HG02970 (cell line): Measurements from ENCODE around the gene SLC9C2.
"Not testable (repeated sequence)": the region's sequence is repeated elsewhere in the genome, so short reads cannot be mapped to it uniquely, and the experiment has no call there.

Source experiments
- ATAC-seq: cut with Tn5 transposase; IDR thresholded peaks from one replicate; pipeline ENCODE4 v1.9.1; 2021; ENCODE audit warnings: mild to moderate bottlenecking, moderate library complexity, moderate number of reproducible peaks; ENCODE audit not compliant: unreplicated experiment, low FRiP score

SLC9C2 gene

GRCh38 chr1:173603056-173603591 lies at the start of gene SLC9C2:
Gene SLC9C2 (minus strand): TSS chr1:173603072. CDS start chr1:173601776, 1,296 bp downstream.
- no peak for ATAC-seq

- ATAC-seq: no peak
Observed at GRCh38 chr1:173648880-173649605, 46.2 kb upstream of the SLC9C2 start.

- no peak for ATAC-seq
Observed at GRCh38 chr1:173646656-173647055, 43.8 kb upstream of the SLC9C2 start.

- not testable (repeated sequence) for ATAC-seq
Observed at GRCh38 chr1:173642450-173643139, 39.7 kb upstream of the SLC9C2 start.

GRCh38 chr1:173639102-173639501 lies 36.2 kb upstream of the SLC9C2 start:
- ATAC-seq: no peak

GRCh38 chr1:173638043-173639021 lies 35.5 kb upstream of the SLC9C2 start:
- ATAC-seq: no peak

GRCh38 chr1:173637236-173638042 lies 34.6 kb upstream of the SLC9C2 start:
- not testable (repeated sequence) for ATAC-seq

- no peak for ATAC-seq
Observed at GRCh38 chr1:173635116-173635515, 32.2 kb upstream of the SLC9C2 start, which contains the start of gene TEX50. Gene TEX50 (plus strand): TSS chr1:173635338. CDS start chr1:173635522, 184 bp downstream.

GRCh38 chr1:173628888-173629287 lies 26.0 kb upstream of the SLC9C2 start:
- no peak for ATAC-seq

- ATAC-seq: no peak
Observed at GRCh38 chr1:173627269-173627668, 24.4 kb upstream of the SLC9C2 start.

- no peak for ATAC-seq
Observed at GRCh38 chr1:173616859-173617258, 14.0 kb upstream of the SLC9C2 start.

- not testable (repeated sequence) for ATAC-seq
Observed at GRCh38 chr1:173613086-173613485, 10.2 kb upstream of the SLC9C2 start.

- ATAC-seq: no peak
Observed at GRCh38 chr1:173608503-173609216, 5.8 kb upstream of the SLC9C2 start.

- no peak for ATAC-seq
Observed at GRCh38 chr1:173601588-173601987, 1.3 kb downstream of the SLC9C2 start.

- ATAC-seq: no peak
Observed at GRCh38 chr1:173596097-173596825, 6.6 kb downstream of the SLC9C2 start.

GRCh38 chr1:173591138-173591537 lies 11.7 kb downstream of the SLC9C2 start:
- ATAC-seq: not testable (repeated sequence)

- ATAC-seq: no peak
Observed at GRCh38 chr1:173590557-173590956, 12.3 kb downstream of the SLC9C2 start.

GRCh38 chr1:173581383-173582079 lies 21.3 kb downstream of the SLC9C2 start:
- no peak for ATAC-seq
